DOHH2 (cell line): Measurements from ENCODE around the gene PSRC1.

Experiments
- EZH2phosphoT487 ChIP-seq: fragments of 200-600 bp; sonication (generic); IDR thresholded peaks from 2 replicates; pipeline ENCODE4 v1.6.1; 2017; ENCODE audit warnings: borderline replicate concordance, mild to moderate bottlenecking, antibody characterized with exemption, low read length, moderate library complexity, mixed read lengths
- TF ChIP-seq, protein P1 (sequence below): fragments of 200-600 bp; sonication (generic); IDR thresholded peaks from one replicate; pipeline ENCODE4 v1.5.1; 2014; ENCODE audit warnings: antibody characterized with exemption, mild to moderate bottlenecking, low read depth, low read length; ENCODE audit not compliant: poor library complexity, severe bottlenecking

DNA sequence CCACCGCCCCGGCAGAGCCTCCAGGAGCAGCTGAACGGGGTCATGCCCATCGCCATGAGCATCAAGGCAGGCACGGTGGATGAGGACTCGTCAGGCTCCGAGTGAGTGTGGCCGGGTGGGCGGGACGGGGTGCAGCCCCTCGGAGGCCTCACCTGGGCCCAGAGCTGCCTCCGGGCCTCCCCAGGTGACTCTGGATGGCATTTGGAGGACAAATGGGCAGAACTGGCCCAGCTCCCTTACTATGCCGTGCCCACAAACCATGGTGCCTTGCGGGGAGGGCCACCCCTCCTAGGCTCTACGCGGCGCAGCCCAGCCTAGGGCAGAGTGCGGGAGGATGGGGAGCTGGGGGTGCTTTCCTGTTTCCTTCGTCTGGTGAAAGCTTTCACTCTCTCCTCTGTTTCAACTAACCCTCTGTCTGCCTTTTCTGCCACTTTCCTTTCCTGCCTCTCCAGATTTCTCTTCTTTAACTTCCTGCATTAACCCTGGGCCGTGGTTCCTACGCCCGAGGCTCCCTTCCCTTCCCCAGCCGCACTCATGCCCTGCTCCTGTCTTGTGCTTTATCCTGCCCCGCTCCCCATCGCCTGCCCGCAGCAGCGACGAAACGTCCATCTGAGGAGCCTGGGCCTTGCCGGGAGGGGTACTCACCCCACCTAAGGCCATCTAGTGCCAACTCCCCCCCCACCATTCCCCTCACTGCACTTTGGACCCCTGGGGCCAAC, 9.2 kb downstream of the PSRC1 start:
- TF ChIP-seq, protein P1, sequence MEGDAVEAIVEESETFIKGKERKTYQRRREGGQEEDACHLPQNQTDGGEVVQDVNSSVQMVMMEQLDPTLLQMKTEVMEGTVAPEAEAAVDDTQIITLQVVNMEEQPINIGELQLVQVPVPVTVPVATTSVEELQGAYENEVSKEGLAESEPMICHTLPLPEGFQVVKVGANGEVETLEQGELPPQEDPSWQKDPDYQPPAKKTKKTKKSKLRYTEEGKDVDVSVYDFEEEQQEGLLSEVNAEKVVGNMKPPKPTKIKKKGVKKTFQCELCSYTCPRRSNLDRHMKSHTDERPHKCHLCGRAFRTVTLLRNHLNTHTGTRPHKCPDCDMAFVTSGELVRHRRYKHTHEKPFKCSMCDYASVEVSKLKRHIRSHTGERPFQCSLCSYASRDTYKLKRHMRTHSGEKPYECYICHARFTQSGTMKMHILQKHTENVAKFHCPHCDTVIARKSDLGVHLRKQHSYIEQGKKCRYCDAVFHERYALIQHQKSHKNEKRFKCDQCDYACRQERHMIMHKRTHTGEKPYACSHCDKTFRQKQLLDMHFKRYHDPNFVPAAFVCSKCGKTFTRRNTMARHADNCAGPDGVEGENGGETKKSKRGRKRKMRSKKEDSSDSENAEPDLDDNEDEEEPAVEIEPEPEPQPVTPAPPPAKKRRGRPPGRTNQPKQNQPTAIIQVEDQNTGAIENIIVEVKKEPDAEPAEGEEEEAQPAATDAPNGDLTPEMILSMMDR = no peak
- no peak for TF ChIP-seq EZH2phosphoT487
